B cell (primary cell): Measurements from ENCODE around the gene TPP2. TPM values are rescaled to one million over a fixed set of nuclear protein-coding genes. Genes with fewer than 3 reads are reported as not detected.

Experiments used
- ATAC-seq: fragments of 200-7000 bp; cut with Tn5 transposase; one replicate; pipeline ENCODE4 v1.10.0; 2021; ENCODE audit warnings: low read depth, mild to moderate bottlenecking, moderate number of reproducible peaks, moderate library complexity
- CTCF ChIA-PET: fragments of 350-600 bp; sonication (Branson Sonifier 250); formaldehyde crosslinking; loops from one replicate; lab custom pipeline; 2021; ENCODE audit warnings: antibody characterized with exemption, inconsistent platforms; lab: Charles Lee
- POLR2A ChIA-PET: fragments of 350-600 bp; sonication (Branson Sonifier 250); formaldehyde crosslinking; loops from one replicate; lab custom pipeline; 2021; ENCODE audit warnings: antibody characterized with exemption; lab: Charles Lee
- DNase-seq: peaks from one replicate; pipeline ENCODE4 v3.0.0; 2013
- H2AFZ ChIP-seq: 2 replicates; pipeline ENCODE4 v1.6.1; 2012; ENCODE audit warnings: mild to moderate bottlenecking, low read depth, low read length; ENCODE audit not compliant: insufficient read depth, poor library complexity, severe bottlenecking
- H3K27ac ChIP-seq, 2 donors: 1 replicate in 1 of 2; 2 replicates in 1 of 2; pipeline ENCODE4 v1.5.1; 2012 to 2013; ENCODE audit warnings: low read length in 2 of 2, mild to moderate bottlenecking in 2 of 2, moderate library complexity in 1 of 2
- H3K27me3 ChIP-seq, 4 experiments: fragments of 200-600 bp in 1 of 4; sonication (generic) in 1 of 4; replicated peaks in 1 of 4; 1 replicate in 2 of 4; 2 replicates in 2 of 4; pipeline versions ENCODE4 v1.6.1 to v1.7.0; 2013 to 2016; ENCODE audit warnings: low read length in 3 of 4, mild to moderate bottlenecking in 2 of 4, mixed read lengths in 1 of 4, moderate library complexity in 1 of 4; ENCODE audit not compliant: insufficient read depth in 4 of 4, control insufficient read depth in 3 of 4; ENCODE audit errors: control extremely low read depth in 1 of 4
- H3K36me3 ChIP-seq, 2 experiments: replicated peaks in 1 of 2; 1 replicate in 1 of 2; 2 replicates in 1 of 2; pipeline versions ENCODE4 v1.6.1 to v1.7.1; 2013; ENCODE audit warnings: low read length in 1 of 2; ENCODE audit not compliant: insufficient read depth in 2 of 2, control insufficient read depth in 1 of 2; ENCODE audit errors: control extremely low read depth in 1 of 2, extremely low read depth in 1 of 2
- H3K4me1 ChIP-seq, 2 donors: fragments of 200-600 bp in 1 of 2; sonication (generic) in 1 of 2; 1 replicate in 1 of 2; 2 replicates in 1 of 2; pipeline versions ENCODE4 v1.5.1 to v1.6.1; 2013 to 2017; ENCODE audit warnings: low read length in 2 of 2; ENCODE audit not compliant: control insufficient read depth in 2 of 2, insufficient read depth in 2 of 2
- H3K4me2 ChIP-seq: replicated peaks from 2 replicates; pipeline ENCODE3; 2012; ENCODE audit warnings: mild to moderate bottlenecking, low read depth, low read length; ENCODE audit not compliant: poor library complexity, severe bottlenecking
- H3K4me3 ChIP-seq, 5 experiments: fragments of 200-600 bp in 1 of 5; sonication (generic) in 1 of 5; 1 replicate in 3 of 5; 2 replicates in 2 of 5; pipeline versions ENCODE4 v1.5.1 to v1.7.0; 2011 to 2016; ENCODE audit warnings: low read length in 4 of 5, mild to moderate bottlenecking in 4 of 5, low read depth in 2 of 5, control low read depth in 1 of 5, moderate library complexity in 1 of 5; ENCODE audit not compliant: insufficient read depth in 1 of 5; ENCODE audit errors: control extremely low read depth in 1 of 5, extremely low read depth in 1 of 5
- H3K79me2 ChIP-seq: fragments of 200-600 bp; sonication (generic); one replicate; pipeline ENCODE4 v1.6.0; 2016; ENCODE audit warnings: low read length; ENCODE audit not compliant: control insufficient read depth, insufficient read depth
- H3K9ac ChIP-seq: fragments of 200-600 bp; sonication (generic); 2 replicates; pipeline ENCODE4 v1.6.1; 2017; ENCODE audit warnings: mild to moderate bottlenecking, low read length, moderate library complexity
- H3K9me3 ChIP-seq, 3 donors: one replicate each; pipeline versions ENCODE4 v1.6.1 to v1.7.1; 2013; ENCODE audit warnings: low read length in 2 of 3; ENCODE audit not compliant: control insufficient read depth in 2 of 3, insufficient read depth in 1 of 3; ENCODE audit errors: control extremely low read depth in 1 of 3
- H4K20me1 ChIP-seq: 2 replicates; pipeline ENCODE4 v1.6.0; 2012; ENCODE audit warnings: mild to moderate bottlenecking, low read length; ENCODE audit not compliant: insufficient read depth, control insufficient read depth, poor library complexity, severe bottlenecking
- H3K27ac Mint-ChIP-seq: one replicate; pipeline ENCODE4 v1.8.0; 2021; ENCODE audit warnings: mixed read lengths
- H3K27me3 Mint-ChIP-seq: one replicate; pipeline ENCODE4 v1.8.0; 2021; ENCODE audit warnings: mixed read lengths
- H3K4me1 Mint-ChIP-seq: one replicate; pipeline ENCODE4 v1.8.0; 2021; ENCODE audit warnings: mixed read lengths
- H3K4me3 Mint-ChIP-seq: one replicate; pipeline ENCODE4 v1.8.0; 2021; ENCODE audit warnings: mixed read lengths
- H3K9me3 Mint-ChIP-seq: one replicate; pipeline ENCODE4 v1.8.0; 2022; ENCODE audit warnings: mixed read lengths; ENCODE audit not compliant: insufficient read depth
- CTCF ChIP-seq: fragments of 200-600 bp; IDR thresholded peaks from one replicate; pipeline ENCODE4 v1.8.0; 2022; ENCODE audit warnings: antibody characterized with exemption, mild to moderate bottlenecking
- EZH2 ChIP-seq: IDR thresholded peaks from 2 replicates; pipeline ENCODE4 v1.6.1; 2012; ENCODE audit warnings: borderline replicate concordance, low read depth, mild to moderate bottlenecking, moderate library complexity, low read length; ENCODE audit not compliant: insufficient read depth, poor library complexity, severe bottlenecking
- WGBS: methylation state at CpG from one replicate; pipeline ENCODE4 v1.1.5; 2013; ENCODE audit warnings: missing lambda C conversion rate; ENCODE audit not compliant: insufficient coverage; 5-methylcytosine and 5-hydroxymethylcytosine counted together
- intact Hi-C: fragments of 100-400 bp; cut with micrococcal nuclease; formaldehyde crosslinking; loops from one replicate; pipeline ENCODE4 v1.10.0; 2022
- polyA plus RNA-seq: library from polyadenylated mRNA; depleted of rRNA; stranded (reverse); fragments of >200 nt; gene quantifications from 2 replicates; pipeline ENCODE4 v1.2.3, GENCODE V29; 2012
- total RNA-seq, 2 donors: library from RNA; stranded (reverse); fragments of 120-200 nt in 1 of 2; gene quantifications; 1 replicate in 1 of 2; 2 replicates in 1 of 2; pipeline versions ENCODE4 v1.2.3 to v1.2.4, GENCODE V29; 2013 to 2022

The TPP2 gene
- total and polyA plus RNA-seq, 2 donors (not counting 1 experiment from before 2014, with no cell fraction given): 22.1 to 51.1 TPM

DNA sequence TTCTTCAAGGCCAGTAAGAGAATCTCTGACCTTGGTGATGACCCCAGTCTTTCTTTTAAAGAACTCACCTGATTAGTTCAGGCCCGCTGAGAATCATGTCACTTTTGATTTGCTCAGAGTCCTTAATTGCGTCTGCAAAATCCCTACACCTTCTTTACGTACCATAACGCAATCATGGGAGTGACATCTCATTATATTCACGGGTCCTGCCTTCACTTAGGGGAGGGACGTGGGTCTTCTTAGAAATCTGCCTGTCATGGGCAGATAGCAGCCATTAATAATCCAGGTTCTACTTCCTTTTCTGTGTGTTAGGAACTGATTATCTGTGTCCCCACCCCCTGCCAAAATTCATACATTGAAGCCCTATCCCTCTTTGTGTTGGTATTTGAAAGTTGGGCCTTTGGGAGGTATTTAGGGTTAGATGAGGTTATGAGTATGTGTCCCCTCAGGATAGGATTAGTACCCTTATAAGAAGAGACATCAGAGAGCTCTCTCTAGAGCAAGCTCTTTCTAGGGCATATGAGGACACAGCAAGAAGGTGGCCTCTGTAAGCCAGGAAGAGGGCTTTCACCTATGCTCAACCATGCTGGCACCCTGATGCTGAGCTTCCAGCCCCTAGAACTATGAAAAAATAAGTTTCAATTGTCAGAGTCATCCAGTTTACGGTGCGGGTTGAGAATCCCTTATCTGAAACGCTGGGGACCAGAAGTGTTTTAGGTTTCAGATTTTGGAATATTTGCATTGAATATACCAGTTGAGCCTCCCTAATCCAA lies 9.9 kb downstream of the TPP2 start:
- CTCF ChIA-PET: interaction anchor here (0.6 to 2.2 kb wide), 3 partner anchors 11 to 18 kb away, joined by 3 to 6 read pairs (median 3); partner anchors contain the start of gene TPP2
- no peak overlapping the region for H3K27ac Mint-ChIP-seq
- no peak overlapping the region for H2AFZ ChIP-seq
- H3K36me3 ChIP-seq: peaks cover 1 to 36% of the 10 kb centered on the region in 2 experiments
- no peaks in the 10 kb centered on the region for H3K27me3 ChIP-seq
- no peak overlapping the region for H3K9ac ChIP-seq
- H3K9me3 ChIP-seq: no peaks in the 10 kb centered on the region
- DNase-seq (no peak), ATAC-seq (no peak)
- H4K20me1 ChIP-seq: peaks cover 55% of the 10 kb centered on the region
- H3K27ac ChIP-seq: no peak overlapping the region
- 91% methylated on average over 5 of the region's 9 CpGs for WGBS
- intact Hi-C loops: no loop called here
- no peak overlapping the region for H3K4me3 Mint-ChIP-seq
- peaks cover 91% of the 10 kb centered on the region for H3K79me2 ChIP-seq
- no peak for TF ChIP-seq CTCF
- no peak for TF ChIP-seq EZH2
- no peaks in the 10 kb centered on the region for H3K4me1 ChIP-seq
- POLR2A ChIA-PET: no interaction called here
- no peak overlapping the region for H3K4me3 ChIP-seq
- no peaks in the 10 kb centered on the region for H3K9me3 Mint-ChIP-seq
- H3K27me3 Mint-ChIP-seq: no peaks in the 10 kb centered on the region
- H3K4me2 ChIP-seq: no peak overlapping the region
- H3K4me1 Mint-ChIP-seq: peaks cover 28% of the 10 kb centered on the region

DNA sequence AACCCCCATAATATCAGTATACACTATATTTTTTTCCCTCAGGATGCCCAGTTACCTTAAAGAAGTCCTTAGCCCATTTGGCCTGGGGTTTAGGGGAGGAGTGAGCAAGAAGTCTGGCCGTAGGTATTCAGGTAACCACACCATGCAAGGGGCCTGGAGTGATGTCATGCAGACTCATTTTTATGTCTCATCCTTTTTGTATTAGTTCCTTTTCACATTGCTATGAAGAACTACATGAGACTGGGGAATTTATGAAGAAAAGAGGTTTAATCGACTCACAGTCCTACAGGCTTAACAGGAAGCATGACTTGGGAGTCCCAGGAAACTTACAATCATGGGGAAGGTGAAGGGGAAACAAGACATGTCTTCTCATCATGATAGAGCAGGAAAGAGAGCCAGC lies 12.2 kb downstream of the TPP2 start:
- no peak for TF ChIP-seq EZH2
- TF ChIP-seq CTCF: no peak
- Mint-ChIP-seq H3K27me3 (no peaks in the 10 kb centered on the region), H3K4me1 (peaks cover 24% of the 10 kb centered on the region), H3K9me3 (no peaks in the 10 kb centered on the region), H3K4me3 (no peak overlapping the region), H3K27ac (no peak overlapping the region)
- no peak overlapping the region for H3K9ac ChIP-seq
- H4K20me1 ChIP-seq: peaks cover 37% of the 10 kb centered on the region
- no peak for DNase-seq
- peaks cover 76% of the 10 kb centered on the region for H3K79me2 ChIP-seq
- intact Hi-C loops: no loop called here
- H3K36me3 ChIP-seq: peaks cover 3 to 36% of the 10 kb centered on the region in 2 experiments
- POLR2A ChIA-PET: interaction anchor here (0.7 kb wide), 1 partner anchor 9 kb away, joined by 3 read pairs; no protein-coding TSS in a partner anchor
- CTCF ChIA-PET: interaction anchor here (0.7 kb wide), 1 partner anchor 30 kb away, joined by 3 read pairs; no protein-coding TSS in a partner anchor
- no peak overlapping the region for H3K27ac ChIP-seq
- no peaks in the 10 kb centered on the region for H3K4me1 ChIP-seq
- no peak overlapping the region for H2AFZ ChIP-seq
- WGBS: no CpG with 5 or more reads among the region's 2 CpGs
- no peak overlapping the region for H3K4me3 ChIP-seq
- no peak overlapping the region for H3K4me2 ChIP-seq
- no peaks in the 10 kb centered on the region for H3K27me3 ChIP-seq
- no peaks in the 10 kb centered on the region for H3K9me3 ChIP-seq
- ATAC-seq: no peak
